Measurements from ENCODE around the gene SLC9A9.
"Not testable (repeated sequence)": the region's sequence is repeated elsewhere in the genome, so short reads cannot be mapped to it uniquely, and the experiment has no call there.

Gene SLC9A9

DNA sequence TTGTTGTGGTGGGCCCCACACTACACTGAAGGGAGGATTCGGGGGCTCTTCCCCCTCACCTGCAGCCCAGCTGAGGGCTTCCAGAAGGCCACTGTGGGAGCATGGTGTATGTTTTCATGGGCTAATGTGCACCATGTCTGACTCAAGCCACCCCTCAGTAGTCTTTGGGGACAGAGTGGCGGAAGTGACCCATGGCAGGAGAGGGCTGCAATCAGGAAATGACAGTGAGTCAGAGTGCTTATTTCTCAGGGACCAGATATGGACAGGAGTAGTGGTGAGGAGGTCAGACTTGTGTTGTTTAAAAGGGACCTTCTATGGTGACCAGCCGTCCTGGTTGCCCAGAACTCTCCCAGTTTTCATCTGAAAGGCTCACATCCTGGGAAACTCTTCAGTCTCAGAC is 32.8 kb upstream of the SLC9A9 start:
- no peak for DNase-seq
- Histone ChIP-seq H3K4me3 (ENCODE audit: insufficient read depth, low read depth, low read length, poor library complexity, severe bottlenecking) (no peak overlapping the region), H3K9me3 (ENCODE audit: control insufficient read depth, low read length) (no peaks in the 10 kb centered on the region), H3K4me1 (ENCODE audit: control insufficient read depth, insufficient read depth, low read length, poor library complexity, severe bottlenecking) (no peaks in the 10 kb centered on the region), H3K36me3 (ENCODE audit: control insufficient read depth, insufficient read depth, low read length) (no peaks in the 10 kb centered on the region), H3K27me3 (replicated peaks; ENCODE audit: control insufficient read depth, insufficient read depth, low read length, poor library complexity, severe bottlenecking) (no peaks in the 10 kb centered on the region), H3K27ac (ENCODE audit: insufficient read depth, low read length, poor library complexity, severe bottlenecking) (no peak overlapping the region)

DNA sequence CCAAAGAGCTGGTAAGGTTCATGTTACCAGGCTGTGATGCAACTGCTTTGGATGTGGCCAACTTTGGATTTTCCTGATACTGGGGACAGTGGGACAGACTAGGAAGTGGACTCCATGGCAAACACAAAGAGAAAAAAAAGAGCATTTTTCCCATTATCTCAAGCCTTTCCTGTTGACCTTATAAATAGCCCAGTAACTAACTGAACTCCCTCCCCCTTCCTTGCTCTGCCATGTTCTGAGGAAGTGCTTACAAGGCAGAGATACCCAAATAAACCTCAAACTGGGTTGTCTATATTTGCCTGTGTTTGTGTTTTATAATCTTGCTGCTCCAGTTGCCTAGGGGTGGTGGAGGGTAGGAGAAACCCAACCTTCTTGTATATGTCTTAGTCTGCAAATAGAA is 27.3 kb upstream of the SLC9A9 start:
- no peak overlapping the region for H3K4me3 ChIP-seq (ENCODE audit: insufficient read depth, low read depth, low read length, poor library complexity, severe bottlenecking)
- H3K36me3 ChIP-seq (ENCODE audit: control insufficient read depth, insufficient read depth, low read length), result no peaks in the 10 kb centered on the region
- no peaks in the 10 kb centered on the region for H3K9me3 ChIP-seq (ENCODE audit: control insufficient read depth, low read length)
- no peak overlapping the region for H3K27ac ChIP-seq (ENCODE audit: insufficient read depth, low read length, poor library complexity, severe bottlenecking)
- H3K4me1 ChIP-seq (ENCODE audit: control insufficient read depth, insufficient read depth, low read length, poor library complexity, severe bottlenecking), result no peaks in the 10 kb centered on the region
- DNase-seq, result no peak
- H3K27me3 ChIP-seq (replicated peaks; ENCODE audit: control insufficient read depth, insufficient read depth, low read length, poor library complexity, severe bottlenecking), result no peaks in the 10 kb centered on the region

DNA sequence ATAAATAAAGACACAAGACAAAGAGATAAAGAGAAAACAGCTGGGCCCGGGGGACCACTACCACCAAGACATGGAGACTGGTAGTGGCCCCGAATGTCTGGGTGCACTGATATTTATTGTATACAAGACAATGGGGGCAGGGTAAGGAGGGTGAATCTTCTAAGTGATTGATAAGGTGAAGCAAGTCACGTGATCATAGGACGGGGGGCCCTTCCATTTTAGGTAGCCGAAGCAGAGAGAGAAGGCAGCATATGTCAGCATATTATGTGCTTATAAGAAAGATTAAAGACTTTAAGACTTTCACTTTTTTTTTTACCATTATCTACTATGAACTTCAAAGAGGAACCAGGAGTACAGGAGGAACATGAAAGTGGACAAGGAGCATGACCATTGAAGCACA is 25.3 kb upstream of the SLC9A9 start:
- H3K9me3 ChIP-seq (ENCODE audit: control insufficient read depth, low read length); H3K4me1 ChIP-seq (ENCODE audit: control insufficient read depth, insufficient read depth, low read length, poor library complexity, severe bottlenecking); DNase-seq; H3K27me3 ChIP-seq (replicated peaks; ENCODE audit: control insufficient read depth, insufficient read depth, low read length, poor library complexity, severe bottlenecking); H3K27ac ChIP-seq (ENCODE audit: insufficient read depth, low read length, poor library complexity, severe bottlenecking); H3K4me3 ChIP-seq (ENCODE audit: insufficient read depth, low read depth, low read length, poor library complexity, severe bottlenecking); H3K36me3 ChIP-seq (ENCODE audit: control insufficient read depth, insufficient read depth, low read length): not testable (repeated sequence)

DNA sequence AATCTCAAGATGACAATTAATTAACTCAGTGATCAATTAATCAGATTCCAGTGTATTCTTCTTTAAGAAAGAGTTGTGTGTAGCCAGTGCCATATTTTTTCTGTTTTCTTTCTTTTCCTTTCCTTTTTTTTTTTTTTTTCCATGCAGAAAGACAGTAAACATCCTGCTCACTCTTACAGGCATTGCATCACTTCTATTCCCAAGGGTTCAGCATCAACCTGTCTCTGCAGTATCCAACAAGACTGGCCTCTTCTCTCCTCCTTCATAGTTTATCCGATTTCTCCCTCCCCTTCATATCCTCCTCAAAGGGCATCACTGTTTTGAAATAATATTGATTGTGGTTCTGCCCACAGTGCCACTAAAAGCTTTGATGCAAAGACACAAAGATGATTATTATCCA is 17.0 kb upstream of the SLC9A9 start:
- DNase-seq, result no peak
- Histone ChIP-seq H3K4me3 (ENCODE audit: insufficient read depth, low read depth, low read length, poor library complexity, severe bottlenecking) (no peak overlapping the region), H3K9me3 (ENCODE audit: control insufficient read depth, low read length) (no peaks in the 10 kb centered on the region), H3K4me1 (ENCODE audit: control insufficient read depth, insufficient read depth, low read length, poor library complexity, severe bottlenecking) (no peaks in the 10 kb centered on the region), H3K36me3 (ENCODE audit: control insufficient read depth, insufficient read depth, low read length) (no peaks in the 10 kb centered on the region), H3K27ac (ENCODE audit: insufficient read depth, low read length, poor library complexity, severe bottlenecking) (no peak overlapping the region), H3K27me3 (replicated peaks; ENCODE audit: control insufficient read depth, insufficient read depth, low read length, poor library complexity, severe bottlenecking) (no peaks in the 10 kb centered on the region)

DNA sequence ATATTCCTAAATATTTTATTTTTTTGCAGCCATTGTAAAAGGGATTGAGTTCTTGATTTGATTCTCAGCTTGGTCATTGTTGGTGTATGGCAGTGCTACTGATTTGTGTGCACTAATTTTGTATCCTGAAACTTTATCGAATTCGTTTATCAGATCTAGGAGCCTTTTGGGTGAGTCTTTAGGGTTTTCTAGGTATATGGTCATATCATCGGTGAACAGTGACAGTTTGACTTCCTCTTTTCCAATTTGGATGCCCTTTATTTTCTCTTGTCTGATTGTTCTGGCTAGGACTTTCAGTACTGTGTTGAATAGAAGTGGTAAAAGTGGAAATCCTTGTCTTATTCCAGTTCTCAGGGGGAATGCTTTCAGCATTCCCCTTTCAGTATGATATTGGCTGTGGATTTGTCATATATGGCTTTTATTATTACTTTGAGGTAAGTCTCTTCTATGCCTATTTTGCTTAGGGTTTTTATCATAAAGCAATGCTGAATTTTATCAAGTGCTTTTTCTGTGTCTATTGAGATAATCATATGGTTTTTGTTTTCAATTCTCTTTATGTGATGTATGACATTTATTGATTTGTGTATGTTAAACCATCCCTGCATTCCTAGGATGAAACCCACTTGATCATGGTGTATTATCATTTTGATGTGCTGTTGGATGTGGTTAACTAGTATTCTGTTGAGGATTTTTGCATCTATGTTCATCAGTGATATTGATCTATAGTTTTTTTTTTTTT is 11.4 kb upstream of the SLC9A9 start:
- Histone ChIP-seq H3K27me3 (replicated peaks; ENCODE audit: control insufficient read depth, insufficient read depth, low read length, poor library complexity, severe bottlenecking) (no peaks in the 10 kb centered on the region), H3K9me3 (ENCODE audit: control insufficient read depth, low read length) (no peaks in the 10 kb centered on the region), H3K36me3 (ENCODE audit: control insufficient read depth, insufficient read depth, low read length) (no peaks in the 10 kb centered on the region), H3K27ac (ENCODE audit: insufficient read depth, low read length, poor library complexity, severe bottlenecking) (no peak overlapping the region), H3K4me3 (ENCODE audit: insufficient read depth, low read depth, low read length, poor library complexity, severe bottlenecking) (no peak overlapping the region), H3K4me1 (ENCODE audit: control insufficient read depth, insufficient read depth, low read length, poor library complexity, severe bottlenecking) (peaks cover 6% of the 10 kb centered on the region)
- no peak for DNase-seq

DNA sequence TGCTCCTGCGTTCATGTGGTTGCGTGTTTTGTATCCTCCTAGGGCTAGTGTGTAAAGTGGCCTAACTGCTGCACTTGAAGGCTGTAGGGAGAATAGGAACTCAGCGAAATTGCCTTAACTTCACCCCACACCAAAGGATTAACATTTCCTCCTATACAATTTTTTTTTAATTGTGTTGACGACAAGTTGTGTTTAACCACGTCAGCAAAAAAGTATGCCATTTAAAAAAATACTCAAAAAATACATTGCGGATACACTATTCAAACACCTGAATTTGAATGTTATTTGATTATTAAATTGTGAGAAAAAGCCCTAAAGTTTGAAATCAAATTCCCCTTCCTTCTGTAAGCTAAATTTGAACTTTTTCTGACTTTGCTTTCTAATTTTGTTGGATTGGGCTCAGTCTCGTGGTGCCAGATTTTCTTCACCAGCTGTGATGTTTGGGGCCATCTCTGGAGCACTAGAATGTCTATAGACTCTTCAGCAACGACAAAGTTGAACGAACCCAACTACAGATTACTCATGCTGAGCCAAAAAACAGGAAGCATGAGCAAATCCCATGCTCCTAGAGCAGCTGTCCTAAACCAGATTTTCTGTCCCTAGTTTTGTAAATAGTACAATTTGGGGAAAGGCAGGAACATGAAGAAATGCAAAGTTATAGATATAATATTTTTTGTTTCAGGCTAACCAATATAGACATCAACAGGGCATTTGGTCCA is 8.1 kb upstream of the SLC9A9 start:
- no peak for DNase-seq

DNA sequence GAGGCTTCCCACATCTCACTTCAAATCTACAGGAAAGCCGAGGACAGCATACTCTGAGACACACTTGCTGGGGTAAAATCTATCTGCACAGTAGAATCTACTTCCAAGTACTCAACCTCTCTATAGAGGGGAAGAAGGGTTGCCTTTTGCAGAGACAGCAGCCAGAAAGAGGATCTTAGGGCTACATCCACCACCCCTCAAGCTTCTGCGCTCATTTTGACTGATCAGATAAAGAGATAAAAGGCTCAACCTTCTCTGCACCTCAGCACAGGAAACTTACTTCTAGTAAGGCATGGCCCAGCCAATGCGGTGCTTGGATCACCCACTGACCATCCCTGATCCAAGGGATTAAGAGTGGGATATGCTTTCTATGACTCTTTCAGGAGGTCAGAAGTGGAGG is 6.9 kb upstream of the SLC9A9 start:
- DNase-seq, result no peak

More for the DNA sequence above, 8.1 kb upstream of the SLC9A9 start:
- no peaks in the 10 kb centered on the region for H3K36me3 ChIP-seq (ENCODE audit: control insufficient read depth, insufficient read depth, low read length)
- no peaks in the 10 kb centered on the region for H3K9me3 ChIP-seq (ENCODE audit: control insufficient read depth, low read length)
- no peak overlapping the region for H3K27ac ChIP-seq (ENCODE audit: insufficient read depth, low read length, poor library complexity, severe bottlenecking)
- peaks cover 6% of the 10 kb centered on the region for H3K4me1 ChIP-seq (ENCODE audit: control insufficient read depth, insufficient read depth, low read length, poor library complexity, severe bottlenecking)
- no peak overlapping the region for H3K4me3 ChIP-seq (ENCODE audit: insufficient read depth, low read depth, low read length, poor library complexity, severe bottlenecking)
- H3K27me3 ChIP-seq (replicated peaks; ENCODE audit: control insufficient read depth, insufficient read depth, low read length, poor library complexity, severe bottlenecking), result no peaks in the 10 kb centered on the region

DNA sequence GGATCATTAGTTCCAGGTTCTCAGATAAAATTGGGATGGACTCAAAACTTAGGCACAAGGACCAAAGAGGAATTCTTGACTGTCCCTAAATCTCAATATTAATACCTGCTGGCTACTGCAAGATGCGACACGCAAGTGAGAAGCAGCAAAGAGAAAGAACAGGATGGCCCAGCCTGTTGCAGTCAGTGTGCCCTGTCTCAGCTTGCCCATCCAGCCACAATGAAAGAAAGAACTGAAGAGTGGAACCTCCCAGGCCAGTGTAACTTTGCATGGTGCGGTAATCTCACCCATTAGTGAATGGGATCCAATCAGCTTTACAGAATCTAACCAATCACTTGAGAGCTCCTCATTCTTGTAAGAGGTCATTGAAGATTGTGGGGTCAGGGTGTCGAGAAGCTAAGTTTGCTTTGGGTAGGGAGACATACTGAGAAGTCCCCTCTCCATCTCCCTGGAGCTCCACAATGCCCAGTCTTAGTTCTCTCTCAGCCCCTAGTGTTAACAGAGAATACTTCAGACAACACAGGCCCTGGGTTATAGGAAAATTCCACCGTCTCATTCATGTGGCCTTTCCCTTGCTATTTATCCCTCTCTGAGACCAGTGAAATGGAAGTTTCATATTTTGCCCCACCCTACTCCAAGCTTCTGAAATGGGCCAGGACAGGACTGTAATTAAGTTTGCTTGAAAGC is 3.2 kb upstream of the SLC9A9 start:
- no peak overlapping the region for H3K4me3 ChIP-seq (ENCODE audit: insufficient read depth, low read depth, low read length, poor library complexity, severe bottlenecking)
- no peak overlapping the region for H3K27ac ChIP-seq (ENCODE audit: insufficient read depth, low read length, poor library complexity, severe bottlenecking)
- no peaks in the 10 kb centered on the region for H3K9me3 ChIP-seq (ENCODE audit: control insufficient read depth, low read length)
- H3K36me3 ChIP-seq (ENCODE audit: control insufficient read depth, insufficient read depth, low read length), result no peaks in the 10 kb centered on the region
- H3K27me3 ChIP-seq (replicated peaks; ENCODE audit: control insufficient read depth, insufficient read depth, low read length, poor library complexity, severe bottlenecking), result no peaks in the 10 kb centered on the region
- DNase-seq, result no peak
- H3K4me1 ChIP-seq (ENCODE audit: control insufficient read depth, insufficient read depth, low read length, poor library complexity, severe bottlenecking), result peaks cover 27% of the 10 kb centered on the region

More for the DNA sequence above, 6.9 kb upstream of the SLC9A9 start:
- no peak overlapping the region for H3K4me3 ChIP-seq (ENCODE audit: insufficient read depth, low read depth, low read length, poor library complexity, severe bottlenecking)
- H3K27ac ChIP-seq (ENCODE audit: insufficient read depth, low read length, poor library complexity, severe bottlenecking), result no peak overlapping the region
- peaks cover 10% of the 10 kb centered on the region for H3K4me1 ChIP-seq (ENCODE audit: control insufficient read depth, insufficient read depth, low read length, poor library complexity, severe bottlenecking)
- H3K36me3 ChIP-seq (ENCODE audit: control insufficient read depth, insufficient read depth, low read length), result no peaks in the 10 kb centered on the region
- no peaks in the 10 kb centered on the region for H3K9me3 ChIP-seq (ENCODE audit: control insufficient read depth, low read length)
- no peaks in the 10 kb centered on the region for H3K27me3 ChIP-seq (replicated peaks; ENCODE audit: control insufficient read depth, insufficient read depth, low read length, poor library complexity, severe bottlenecking)

DNA sequence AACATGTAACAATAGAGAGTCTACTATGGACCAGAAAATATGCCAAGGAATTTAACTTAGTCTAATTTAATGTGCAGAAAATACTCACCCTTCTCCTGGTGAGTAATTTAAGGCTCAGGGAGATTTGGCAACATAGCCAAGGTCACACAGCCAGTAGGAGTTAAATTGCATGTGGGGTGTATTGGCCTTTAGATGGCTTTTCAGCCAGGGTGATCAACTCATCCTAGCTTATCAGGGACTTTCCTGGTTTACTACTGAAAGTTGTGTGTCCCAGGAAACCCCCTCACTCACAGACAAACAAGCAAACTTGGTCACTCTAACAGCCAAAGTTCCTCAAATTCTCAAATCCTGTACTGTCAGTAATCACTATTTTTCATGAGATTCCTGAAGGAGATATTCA is 2.6 kb upstream of the SLC9A9 start:
- Histone ChIP-seq H3K27ac (ENCODE audit: insufficient read depth, low read length, poor library complexity, severe bottlenecking) (no peak overlapping the region), H3K27me3 (replicated peaks; ENCODE audit: control insufficient read depth, insufficient read depth, low read length, poor library complexity, severe bottlenecking) (no peaks in the 10 kb centered on the region), H3K36me3 (ENCODE audit: control insufficient read depth, insufficient read depth, low read length) (no peaks in the 10 kb centered on the region), H3K4me3 (ENCODE audit: insufficient read depth, low read depth, low read length, poor library complexity, severe bottlenecking) (no peak overlapping the region), H3K9me3 (ENCODE audit: control insufficient read depth, low read length) (no peaks in the 10 kb centered on the region), H3K4me1 (ENCODE audit: control insufficient read depth, insufficient read depth, low read length, poor library complexity, severe bottlenecking) (peaks cover 27% of the 10 kb centered on the region)
- DNase-seq, result no peak

Data from effector memory CD4-positive, alpha-beta T cell (primary cell).